SKM-1 (cell line): ENCODE measurements around the gene NINJ1.

Experiments used
- DNase-seq: peaks from one replicate; lab custom pipeline; 2025; ENCODE audit not compliant: unreplicated experiment; lab: John Stamatoyannopoulos, UW

Gene NINJ1, protein sequence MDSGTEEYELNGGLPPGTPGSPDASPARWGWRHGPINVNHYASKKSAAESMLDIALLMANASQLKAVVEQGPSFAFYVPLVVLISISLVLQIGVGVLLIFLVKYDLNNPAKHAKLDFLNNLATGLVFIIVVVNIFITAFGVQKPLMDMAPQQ

DNA sequence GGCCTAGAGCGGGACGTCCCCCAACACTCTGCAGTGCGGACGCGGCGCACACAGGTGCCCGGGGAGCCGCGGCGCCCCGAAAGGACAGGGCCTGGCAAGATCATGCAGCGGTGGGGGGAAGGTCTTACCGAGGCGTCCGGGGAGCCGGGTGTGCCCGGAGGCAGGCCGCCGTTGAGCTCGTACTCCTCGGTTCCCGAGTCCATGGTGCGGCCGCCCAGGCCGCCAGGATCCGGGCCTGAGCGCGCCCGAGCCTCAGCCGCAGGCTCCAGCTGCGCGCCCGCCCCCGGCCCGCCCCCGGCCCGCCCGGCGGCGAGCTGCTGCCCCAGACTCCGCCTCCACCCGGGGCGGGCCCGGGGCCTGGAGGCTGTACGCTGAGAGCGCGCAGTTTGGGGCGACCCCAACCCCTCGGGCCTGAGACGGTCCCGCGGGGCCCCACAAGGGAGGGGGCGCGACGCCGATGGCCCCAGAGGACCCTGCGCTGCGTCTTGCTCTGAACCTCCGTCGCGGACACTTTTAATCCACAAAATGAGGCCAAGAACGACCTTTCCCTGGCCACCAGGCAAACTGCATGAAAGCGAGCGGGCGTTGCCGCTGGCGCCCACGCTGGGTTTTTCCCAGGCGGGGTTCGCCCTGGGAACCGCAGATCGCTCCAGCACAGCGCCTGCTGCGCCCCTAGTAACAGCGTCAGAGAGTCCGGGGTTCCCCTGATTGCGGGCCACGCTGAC is at the start of gene NINJ1:
TSS of gene NINJ1 (minus strand) at position 237 of the 725 bp plus-strand sequence. CDS start at position 203, 34 bp downstream.
- DNase-seq: peak; percentile 10

DNA sequence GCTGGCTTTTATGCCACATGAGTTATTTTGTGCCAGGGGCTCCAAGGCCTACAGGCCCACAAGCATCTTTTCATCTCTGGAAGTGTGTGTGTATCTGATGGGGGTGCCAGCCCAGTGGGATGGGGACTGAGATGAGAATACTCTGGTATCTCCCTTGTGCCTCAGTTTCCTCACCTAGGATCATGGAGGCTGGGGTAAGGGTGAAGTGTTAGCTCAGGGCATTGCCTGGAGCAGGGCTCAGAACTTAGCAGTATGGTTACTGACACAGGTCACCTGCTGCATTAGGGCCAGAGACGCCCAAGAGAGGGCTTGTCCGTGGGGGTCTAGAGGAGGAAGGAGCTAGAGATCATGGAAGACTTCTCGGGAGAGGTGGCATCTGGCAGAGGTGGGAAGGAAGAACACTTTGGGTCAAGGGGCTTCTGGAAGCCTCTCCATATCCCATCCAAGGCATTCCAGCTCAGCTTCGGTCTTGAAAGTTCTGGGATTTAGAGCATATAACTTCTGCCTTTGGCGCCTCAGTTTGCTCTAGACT is 49.1 kb upstream of the NINJ1 start:
- DNase-seq: no peak

DNA sequence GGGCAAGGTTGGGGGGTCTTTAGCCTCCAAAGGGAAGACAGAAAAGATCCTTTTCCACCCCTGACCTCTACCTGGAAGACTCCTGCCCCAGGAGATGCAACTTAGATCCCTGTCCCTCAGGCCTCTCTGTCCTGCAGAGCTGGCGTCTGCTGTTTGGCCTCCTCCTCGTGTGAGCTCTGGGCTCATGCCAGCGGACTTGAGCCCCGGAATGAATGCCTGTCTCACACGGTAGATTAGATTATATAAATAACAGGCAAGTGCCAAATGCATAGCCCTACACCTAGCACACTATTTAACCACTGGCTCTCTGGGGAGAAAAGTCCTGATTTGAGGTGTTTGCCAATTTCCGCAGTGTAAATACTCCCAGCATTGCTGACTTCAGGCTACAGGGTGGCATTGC is 48.5 kb upstream of the NINJ1 start:
- DNase-seq: no peak

DNA sequence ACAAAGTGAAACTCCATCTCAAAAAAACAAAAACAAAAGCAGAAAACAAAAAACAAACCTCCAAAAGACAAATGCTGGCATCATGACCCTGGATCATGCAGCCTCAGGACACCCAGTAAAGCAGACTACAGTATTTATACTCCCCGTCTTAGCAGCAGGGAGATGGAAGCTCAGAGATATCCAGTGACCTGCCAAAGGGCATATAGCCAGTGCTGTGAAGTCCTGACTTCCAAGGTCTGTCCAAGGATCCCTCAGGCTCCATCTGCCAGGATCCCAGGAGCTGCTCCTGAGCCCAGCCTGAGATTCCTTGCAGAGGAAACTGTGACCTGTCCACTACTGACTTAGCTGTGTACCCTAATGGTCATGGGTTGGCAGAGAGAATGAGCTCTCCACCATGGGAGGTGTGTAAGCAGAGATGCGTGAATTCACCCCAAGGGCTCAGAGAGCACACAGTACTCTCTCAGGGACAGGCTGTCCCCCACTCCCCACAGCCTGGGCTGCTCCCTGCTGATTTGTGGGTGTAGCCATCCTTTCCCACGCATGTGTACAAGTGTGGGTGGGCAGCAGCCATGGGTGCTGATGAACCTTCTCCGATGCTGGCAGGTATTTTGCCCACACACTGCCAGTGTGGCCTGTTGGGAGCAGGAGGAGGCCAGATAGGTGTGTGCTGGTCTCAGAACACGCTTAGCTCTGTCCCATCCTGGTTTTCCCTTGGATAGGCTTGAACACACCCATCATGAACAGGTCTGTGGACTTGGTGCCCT is 47.8 kb upstream of the NINJ1 start:
- no peak for DNase-seq

DNA sequence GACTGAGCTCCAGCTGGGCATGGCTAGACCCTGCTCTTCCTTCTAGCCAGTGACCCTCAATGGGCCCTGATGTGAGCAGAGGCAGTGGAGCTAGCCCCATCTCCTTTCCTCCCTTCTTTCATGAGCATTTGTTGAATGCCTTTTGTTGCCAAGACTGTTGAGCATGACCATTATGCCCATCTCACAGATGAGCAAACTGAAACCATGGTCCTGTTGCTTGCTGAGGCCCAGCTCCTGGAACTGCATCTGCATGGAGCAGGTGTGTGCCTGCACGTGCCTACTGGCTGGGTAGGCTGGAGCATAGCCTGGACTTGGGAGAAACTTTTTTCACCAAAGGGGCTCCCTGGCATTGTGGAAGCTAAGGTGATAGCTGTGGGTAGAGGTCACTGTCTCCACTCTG is 46.9 kb upstream of the NINJ1 start:
- no peak for DNase-seq

DNA sequence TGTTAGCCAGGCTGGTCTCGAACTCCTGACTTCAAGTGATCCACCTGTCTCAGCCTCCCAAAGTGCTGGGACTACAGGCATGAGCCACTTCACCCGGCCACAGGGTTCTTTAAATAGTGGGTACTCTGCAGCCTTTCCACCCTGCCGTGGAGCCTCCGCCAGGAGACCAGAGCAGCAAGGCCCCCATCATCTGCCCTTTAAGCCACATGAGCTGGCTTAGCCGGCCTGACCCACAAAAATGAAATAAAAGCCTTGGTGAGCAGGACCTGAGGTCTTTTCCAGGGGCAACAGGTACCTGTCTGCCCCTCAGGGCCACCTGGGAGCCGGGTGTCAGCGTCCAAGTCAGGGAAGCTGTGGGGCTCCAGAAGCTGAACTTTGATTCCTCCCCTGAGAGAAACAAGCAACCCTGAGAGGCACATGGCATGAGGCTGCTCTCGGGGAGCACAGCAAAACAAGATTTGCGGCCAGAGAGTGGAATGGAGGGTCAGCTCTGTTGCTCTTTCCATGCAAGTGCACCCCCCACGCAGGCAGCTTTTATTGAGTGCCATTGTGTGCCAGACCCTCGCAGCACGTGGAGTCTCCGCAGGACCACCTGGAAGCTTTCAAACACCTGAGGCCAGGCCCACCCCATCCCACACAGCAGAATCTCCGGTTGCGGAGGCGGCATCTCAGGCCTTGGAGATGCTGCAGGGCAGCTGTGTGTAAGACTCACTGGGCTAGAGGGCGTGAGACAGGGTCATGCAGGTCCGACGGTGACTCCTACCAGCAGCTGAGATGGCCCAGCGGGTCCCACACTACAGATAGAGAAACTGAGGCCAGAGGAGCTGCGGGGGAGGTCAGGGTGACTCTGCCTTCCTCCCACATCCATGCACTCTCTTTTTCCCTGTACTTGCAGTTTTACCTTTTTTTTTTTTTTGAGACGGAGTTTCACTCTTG is 45.1 kb upstream of the NINJ1 start:
- DNase-seq: no peak

DNA sequence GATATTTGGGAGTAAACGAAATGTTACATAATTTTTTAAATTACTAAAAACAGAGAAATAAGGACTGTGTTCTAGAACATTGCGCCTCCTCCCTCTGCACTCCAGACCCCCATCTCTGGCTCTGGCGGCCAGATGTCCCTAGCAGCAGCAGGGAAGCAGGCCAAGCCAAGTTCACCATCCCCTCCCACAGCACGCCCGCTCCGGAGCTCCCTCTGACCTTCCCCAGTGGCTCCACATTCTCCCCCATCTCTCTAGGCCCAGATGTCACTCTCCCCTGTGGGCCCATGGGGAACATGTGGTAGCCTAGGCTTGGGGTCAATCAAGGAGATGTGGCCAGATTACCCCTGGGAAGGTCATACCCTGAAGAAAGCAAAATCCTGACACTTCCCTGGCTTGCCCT is 43.6 kb upstream of the NINJ1 start:
- DNase-seq: no peak

DNA sequence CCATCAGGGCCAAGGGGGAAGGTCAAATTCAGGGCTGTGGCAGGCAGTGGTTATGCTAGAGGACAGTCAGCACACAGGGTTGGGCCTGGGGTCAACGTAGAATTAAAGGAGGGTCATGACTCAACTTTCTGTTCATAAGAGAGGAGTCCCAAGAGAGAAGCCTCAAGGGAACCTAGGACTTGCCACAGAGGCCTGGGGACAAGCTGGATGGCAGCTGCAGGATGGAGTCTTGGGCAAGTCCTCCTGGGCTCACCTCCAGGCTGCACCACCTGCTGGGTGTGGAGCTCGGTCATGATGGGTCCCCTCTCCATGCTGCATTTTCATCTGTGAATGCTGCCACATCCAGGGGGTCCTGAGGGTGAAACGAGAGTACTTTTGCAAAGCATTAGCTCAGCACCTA is 40.9 kb upstream of the NINJ1 start:
- DNase-seq: no peak

DNA sequence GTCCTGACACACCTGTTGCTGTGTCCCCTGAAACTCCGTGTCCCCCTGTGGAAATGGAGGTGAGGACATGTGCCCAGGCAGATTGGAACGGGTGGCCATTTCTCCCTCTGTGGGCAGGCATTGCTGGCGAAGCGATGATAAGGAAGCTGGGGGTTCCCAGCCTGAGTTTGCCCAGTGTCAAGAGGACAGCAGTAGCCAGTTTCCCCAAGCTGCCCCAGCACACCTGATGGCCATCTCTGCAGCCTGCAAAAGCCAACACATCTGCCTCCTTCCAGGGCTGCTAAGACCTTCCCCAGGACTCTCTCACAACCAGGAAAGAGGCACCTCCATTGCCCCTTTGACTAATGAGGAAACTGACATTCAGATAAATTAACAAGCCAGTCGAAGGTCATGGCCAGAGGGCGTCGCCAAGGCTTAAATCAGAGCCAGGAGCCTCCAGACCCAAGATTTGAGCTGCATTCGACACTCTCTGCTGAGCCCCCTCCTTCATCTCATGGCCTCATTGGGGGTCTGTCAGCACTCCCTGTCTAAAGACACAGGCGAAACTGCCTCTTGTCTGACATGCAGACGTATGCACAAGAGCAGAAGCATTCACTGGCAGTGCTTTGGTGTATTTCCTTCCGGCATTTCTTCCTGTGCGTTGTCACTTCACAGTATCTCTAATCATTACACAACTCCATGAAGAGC is 39.5 kb upstream of the NINJ1 start:
- no peak for DNase-seq

DNA sequence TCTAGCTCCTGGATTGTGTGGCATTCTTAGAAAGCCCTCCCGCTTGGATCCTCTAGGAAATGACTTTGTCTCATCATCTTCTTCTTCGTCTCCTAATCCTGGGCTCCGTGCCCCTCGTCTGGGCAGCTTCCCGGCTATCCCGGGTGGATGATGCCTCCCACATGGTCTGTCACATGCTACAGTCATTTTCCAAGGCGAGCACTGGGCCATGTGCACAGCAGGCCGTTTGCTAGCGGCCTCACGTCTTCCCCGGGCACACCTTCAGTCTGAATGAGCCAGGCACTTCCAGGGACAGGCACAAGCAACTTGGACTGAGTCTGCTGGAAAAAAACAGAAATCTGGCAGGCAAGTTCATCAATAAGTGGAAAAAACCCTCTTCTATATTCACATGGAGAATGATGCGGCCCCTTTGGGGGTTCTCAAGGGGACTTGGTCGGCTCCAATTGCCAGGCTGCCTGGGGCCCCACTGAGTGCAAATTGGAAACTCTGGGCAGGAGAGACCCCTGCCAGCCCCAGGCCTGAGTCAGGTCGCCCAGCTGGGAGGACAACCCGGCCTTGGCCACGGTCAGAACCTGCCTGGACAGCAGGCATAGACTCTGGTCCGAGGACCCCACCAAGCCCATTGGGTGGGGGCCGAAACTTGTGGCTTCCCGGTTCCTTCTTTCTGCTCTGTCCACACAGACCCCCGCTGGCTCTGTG is 38.8 kb upstream of the NINJ1 start:
- no peak for DNase-seq

DNA sequence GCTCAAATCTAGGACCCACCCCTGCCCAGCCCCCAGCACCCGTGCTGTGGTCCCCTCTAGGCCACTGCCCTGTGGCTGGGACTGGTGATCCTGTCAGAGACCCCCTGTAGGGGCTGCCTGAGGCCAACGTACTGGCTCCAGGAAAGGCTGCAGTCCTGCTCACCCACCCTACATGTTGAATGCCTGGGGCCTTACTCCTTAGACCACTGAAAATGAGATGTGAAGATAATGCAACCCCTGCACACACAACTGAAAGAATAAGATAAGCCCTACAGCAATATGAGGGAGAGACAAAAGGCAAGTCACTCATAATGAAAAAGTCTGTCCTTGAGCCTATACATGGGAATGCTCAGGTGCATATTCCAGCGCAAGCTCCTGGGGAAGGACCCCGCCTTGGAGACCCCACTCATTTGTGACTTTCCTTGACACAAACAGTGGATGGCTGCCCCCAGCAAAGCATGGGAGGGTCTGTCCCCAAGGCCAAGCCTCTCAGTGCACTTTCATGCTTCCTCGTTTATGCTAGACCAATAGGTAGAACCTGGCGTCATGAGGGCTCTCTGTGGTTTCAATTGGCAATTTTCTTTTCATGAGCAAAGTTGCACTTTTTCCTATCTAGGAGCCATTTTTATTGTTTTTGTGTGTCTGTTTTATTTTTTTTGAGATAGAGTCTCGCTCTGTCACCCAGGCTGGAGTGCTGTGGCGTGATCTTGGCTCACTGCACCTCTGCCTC is 37.4 kb upstream of the NINJ1 start:
- DNase-seq: no peak

DNA sequence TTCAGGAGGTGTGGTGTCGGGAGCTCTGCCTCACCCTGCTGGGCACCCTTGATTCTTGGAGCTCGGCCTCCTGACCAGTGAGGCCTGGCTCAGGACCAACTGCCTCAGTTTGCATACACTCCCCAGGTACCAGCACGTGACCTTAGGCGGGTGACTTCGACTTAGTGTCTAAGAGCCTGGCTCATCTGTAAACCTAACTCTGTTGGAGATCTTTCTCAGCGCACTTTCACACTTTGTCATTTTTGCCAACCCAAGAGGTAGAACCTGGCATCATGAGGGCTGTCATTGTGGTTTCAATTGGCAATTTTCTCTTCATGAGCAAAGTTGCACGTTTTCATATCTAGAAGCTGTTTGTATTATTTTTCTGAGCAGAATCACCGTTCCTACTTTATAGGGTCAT is 36.5 kb upstream of the NINJ1 start:
- DNase-seq: no peak

DNA sequence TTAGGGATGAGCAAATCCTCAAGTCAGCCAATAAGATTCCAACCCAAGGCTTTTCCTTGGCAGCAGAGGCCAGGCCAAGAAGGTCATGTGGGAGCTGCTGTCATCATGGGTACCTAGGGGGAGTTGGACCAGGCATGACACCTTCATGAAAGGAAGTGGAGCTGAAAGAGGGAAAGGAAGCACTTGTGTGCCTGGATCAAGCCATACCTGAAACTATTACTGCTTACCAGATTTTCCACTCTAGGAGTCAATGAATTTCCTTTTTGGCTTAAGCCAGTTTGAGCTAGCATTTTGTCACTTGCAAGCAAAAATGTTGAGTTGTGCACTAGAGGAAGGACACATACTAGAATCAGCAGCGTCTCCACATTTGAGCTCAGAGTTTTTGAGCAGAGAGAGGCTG is 35.4 kb upstream of the NINJ1 start:
- no peak for DNase-seq

DNA sequence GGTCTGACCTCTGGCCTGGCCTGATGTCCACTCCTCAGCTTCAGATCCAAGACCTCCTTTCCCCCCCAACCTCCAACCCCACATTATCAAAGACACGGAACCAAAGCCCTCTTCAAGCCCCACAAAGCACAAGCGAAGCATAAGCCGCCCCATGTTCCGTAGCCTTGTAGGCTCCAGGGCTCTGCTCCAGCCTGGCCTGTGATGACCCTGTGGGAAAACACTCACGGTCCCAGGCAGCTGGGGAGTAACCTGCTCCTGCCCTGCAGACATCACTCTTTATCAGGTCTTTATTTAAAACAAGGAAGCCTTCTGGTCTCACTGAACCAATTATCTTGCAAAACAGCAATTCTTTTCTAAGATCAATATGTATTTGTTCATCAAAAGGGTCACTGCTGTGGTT is 34.5 kb upstream of the NINJ1 start:
- no peak for DNase-seq

DNA sequence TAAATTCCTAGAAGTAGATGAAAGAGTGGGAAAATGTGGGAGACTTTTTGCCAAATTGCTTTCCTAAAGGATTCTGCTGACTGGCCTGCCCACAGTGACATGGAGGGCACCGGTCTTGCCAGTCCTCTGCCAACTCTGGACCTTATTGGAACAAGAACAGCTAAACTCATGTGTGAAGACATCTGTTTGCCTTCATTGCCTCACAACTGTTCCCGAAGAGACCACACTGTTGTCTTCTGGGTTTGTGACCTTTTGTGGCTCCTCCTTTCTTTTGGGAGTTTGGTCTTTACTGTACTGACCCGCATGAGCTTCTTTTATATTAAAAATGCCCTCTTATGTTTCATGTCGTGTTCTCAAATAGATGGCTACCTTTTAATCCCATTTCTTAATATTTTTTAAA is 33.8 kb upstream of the NINJ1 start:
- DNase-seq: no peak

DNA sequence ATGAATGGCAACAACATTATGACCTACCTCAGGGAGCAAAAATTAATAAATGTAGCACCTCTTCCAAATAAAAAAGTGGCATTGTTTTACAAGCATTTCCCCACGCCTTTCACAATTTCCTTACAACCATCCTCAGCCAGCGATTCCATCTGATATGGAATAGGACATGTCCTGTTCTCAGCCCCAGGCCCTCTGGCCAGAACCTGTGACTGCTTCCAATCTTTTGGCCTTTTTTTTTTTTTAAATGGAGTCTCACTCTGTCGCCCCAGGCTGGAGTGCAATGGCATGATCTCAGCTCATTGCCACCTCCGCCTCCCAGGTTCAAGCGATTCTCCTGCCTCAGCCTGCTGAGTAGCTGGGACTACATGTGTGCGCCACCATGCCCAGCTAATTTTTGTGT is 33.1 kb upstream of the NINJ1 start:
- no peak for DNase-seq

DNA sequence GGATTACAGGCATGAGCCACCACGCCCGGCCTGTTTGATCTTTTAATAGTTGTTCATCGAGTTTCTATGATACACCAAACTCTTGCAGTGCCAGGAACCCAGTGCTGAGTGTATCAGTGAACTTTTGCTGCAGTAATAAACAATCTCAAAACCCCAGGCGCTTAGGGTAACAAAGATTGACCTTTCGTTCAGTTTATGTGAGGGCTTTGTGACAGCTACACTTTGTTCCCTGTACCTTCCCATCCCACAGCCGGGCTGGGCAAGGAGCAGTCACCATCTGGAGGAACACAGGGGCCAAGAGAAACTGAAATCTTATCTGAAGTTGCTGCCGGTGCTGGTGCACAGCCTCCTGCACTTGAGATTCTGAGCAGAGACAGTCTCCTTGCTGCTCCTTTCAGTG is 32.6 kb upstream of the NINJ1 start:
- DNase-seq: no peak

DNA sequence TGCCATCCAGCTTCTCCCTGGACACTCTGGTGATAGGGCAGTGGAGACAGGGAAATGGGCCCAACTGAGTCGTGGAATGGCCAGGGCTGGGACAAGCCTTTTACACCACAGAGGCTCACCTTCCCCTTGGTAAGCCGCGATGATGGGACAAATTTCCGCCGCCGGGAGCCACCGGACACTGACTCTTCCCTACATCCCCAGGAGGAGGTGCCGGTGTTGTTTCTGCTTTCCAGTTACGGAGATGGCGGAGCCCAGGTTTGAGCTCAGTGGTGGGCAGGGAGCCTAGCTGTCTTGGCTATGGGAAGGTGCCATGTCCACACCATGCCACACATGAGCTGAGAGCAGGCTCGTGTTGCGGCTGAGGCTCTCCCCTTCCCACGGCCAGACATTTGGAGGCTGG is 30.0 kb upstream of the NINJ1 start:
- DNase-seq: no peak
